HG03354 (cell line): ENCODE results near the gene B3GALT6.

Experiments
- ATAC-seq: cut with Tn5 transposase; IDR thresholded peaks from one replicate; pipeline ENCODE4 v1.9.1; 2021; ENCODE audit warnings: mild to moderate bottlenecking; ENCODE audit not compliant: unreplicated experiment, poor library complexity, severe bottlenecking

The B3GALT6 gene

DNA sequence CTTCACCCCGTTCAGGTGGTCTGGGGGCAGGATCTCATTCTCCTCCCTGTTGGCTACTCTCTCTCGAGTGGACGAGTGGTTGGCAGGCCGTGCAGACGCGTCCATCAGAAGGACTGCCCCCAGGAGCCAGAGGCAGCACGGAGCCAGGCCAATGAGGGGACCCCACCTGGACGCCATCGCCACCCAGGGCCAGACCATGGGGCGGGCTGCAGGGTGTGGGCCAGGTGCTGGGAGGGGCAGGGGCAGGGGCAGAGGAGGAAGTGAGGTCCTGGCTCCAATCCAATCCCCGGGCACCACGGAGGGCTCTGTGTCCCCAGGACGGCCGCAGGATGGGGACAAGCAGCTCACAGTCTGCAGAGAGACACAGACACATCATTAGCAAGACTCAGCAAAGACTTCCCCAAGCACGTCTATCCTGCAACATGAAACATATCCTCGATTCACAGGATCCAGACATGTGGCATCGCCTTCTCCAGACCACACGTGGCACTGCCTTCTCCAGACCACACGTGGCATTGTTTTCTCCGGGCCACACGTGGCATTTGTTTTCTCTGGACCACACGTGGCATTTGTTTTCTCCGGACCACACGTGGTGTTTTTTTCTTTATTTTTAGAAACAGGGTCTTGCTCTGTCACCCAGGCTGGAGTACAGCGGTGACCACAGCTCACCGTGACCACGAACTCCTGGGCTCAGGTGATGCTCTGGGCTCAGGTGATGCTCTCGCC is 3.3 kb upstream of the B3GALT6 start:
- no peak for ATAC-seq

GRCh38 chr1:1229770-1230169 is 2.3 kb upstream of the B3GALT6 start:
- ATAC-seq = no peak

- no peak for ATAC-seq
Observed at GRCh38 chr1:1230656-1231399, 1.2 kb upstream of the B3GALT6 start.

DNA sequence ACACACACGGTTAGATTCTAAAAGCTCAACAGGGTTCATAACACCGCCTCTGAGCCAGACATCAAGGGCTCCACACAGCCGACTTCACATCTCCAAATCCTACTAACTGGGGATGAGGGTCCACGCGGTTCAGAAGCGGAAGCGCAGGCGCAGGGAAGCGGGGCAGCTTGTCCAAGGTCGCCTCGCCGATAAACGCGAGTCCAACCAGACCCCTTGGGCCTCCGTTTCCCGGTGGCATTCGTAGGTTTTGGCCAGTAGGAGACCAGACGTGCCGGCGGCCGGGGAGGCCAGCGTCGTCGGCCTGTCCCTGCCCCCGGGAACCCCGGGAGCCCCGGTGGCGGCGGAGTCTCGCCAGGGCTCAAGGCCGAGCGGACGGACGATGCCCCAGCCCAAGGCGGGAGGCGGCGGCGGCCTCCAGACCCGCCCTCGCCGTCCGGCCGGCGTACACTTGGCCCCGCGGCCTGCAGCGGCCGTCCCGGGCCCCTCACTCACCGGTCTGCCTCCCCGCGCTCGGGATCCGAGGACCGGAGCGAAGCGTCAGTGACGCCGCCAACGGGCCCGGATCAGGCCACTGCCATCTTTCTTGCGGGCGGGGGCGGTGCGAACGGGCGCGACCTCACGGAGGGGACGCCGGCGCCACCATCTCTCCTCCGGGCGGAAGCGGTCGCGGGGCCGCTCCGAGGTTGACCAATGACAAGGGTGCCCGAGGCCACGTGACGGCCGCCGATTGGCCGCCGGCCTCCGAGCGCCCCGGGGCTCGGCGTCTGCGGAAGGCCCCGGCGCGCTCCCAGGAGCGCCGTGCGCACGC is 433 bp upstream of the B3GALT6 start, which contains the start of gene SDF4:
Gene SDF4, minus strand, starts transcription at position 602 of the 808 bp plus-strand sequence. CDS start 3,229 bp downstream, outside the sequence.
- peak; percentile 93 for ATAC-seq

DNA sequence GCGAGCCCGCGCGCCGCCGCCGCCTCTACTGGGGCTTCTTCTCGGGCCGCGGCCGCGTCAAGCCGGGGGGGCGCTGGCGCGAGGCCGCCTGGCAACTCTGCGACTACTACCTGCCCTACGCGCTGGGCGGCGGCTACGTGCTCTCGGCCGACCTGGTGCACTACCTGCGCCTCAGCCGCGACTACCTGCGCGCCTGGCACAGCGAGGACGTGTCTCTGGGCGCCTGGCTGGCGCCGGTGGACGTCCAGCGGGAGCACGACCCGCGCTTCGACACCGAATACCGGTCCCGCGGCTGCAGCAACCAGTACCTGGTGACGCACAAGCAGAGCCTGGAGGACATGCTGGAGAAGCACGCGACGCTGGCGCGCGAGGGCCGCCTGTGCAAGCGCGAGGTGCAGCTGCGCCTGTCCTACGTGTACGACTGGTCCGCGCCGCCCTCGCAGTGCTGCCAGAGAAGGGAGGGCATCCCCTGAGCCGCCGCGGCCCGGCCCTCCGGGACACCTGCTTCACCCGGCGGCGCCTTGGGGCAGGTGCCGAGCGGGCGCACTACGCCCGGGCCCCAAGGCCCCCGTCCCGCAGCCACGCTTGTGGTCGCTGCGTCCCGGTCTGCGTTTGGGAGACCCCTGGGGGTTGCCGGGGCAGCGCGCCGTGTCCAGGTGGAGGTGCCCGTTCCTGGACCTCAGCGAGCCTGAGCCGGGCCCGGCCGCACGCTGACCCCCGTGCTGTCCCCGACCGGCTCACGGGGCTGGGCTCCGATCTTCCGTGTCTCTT is 944 bp downstream of the B3GALT6 start:
- no peak for ATAC-seq

DNA sequence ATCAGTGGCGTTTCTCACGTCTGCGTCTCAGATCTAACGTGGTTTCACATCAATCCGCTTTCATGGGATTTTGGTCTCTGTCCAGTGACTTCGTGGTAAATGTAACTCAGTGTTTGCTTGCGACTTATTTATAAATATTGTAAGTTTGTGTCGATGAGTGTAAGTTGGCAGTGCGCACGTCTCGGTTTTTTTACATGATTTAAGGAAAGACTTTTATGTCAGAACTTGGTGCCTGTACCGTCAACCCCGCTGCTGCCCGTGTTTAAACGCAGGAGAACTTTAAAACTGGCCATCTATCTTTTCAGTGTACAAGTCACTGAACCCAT is 1.5 kb downstream of the B3GALT6 start:
- ATAC-seq = no peak

- no peak for ATAC-seq
Observed at GRCh38 chr1:1234180-1234808, 2.3 kb downstream of the B3GALT6 start.

DNA sequence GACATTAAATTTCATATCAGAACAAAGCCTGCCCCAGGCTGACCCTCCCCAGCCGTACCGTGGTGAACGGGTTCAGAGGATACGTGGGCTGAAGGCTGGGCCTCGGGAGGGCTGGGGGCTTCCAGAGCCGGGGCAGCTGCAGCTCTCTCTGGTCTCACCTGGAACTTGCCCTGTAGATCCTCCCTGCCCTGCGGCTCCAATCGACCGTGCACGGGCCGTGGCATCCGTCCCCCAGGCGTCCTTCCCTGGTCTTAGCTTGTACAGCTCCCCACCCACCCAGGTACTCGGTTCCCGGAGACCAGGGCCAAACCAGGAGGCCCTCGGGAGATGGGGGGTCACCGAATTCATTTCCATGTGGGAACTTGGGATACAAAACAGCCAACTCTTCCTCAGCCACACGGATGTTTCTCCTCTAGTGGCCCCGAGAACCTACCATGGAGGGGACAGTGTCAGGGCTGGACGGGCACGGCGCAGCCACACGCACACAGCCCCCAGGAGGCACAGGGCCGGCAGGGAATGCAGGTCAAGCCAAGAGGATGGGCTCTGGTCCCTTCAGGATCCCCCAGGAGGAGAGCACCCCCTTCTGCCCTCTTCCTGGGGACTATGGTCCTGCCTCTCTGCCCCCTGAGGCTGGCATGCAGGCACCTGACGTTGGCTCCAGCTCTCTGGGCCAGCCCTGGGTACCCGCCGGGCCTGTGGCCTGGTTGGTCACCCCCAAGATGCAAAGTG is 3.1 kb downstream of the B3GALT6 start:
- no peak for ATAC-seq

DNA sequence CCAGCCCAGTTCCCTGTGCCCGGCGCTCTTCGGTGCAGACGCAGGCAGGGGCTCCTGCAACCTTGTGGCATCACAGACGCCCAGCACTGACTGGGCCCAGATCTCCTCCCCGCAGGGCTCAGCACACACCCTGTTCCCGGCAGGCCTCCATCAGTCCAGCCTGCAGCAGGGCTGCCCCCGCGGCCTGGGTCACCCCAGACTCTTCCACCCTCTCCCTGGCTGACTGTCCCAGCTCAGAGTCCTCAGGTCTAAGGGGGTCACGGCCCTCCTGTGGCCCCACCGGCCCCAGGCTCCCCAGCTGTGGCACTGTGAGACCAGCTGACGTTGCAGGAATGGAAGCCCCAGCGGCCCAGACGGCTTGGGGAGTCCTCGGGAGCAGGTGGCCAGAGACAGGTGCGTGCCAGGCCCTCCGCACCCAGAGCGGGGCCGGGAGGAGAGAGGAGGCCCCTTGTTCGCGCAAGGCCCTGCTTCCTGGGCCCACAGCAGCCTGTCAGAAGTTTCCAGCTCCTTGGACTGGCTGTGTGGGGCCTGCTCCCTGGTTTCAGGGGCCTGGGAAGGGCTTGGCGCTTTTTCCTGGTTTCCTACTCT is 4.2 kb downstream of the B3GALT6 start:
- ATAC-seq = no peak

GRCh38 chr1:1236945-1237873 is 5.2 kb downstream of the B3GALT6 start:
- ATAC-seq = no peak

DNA sequence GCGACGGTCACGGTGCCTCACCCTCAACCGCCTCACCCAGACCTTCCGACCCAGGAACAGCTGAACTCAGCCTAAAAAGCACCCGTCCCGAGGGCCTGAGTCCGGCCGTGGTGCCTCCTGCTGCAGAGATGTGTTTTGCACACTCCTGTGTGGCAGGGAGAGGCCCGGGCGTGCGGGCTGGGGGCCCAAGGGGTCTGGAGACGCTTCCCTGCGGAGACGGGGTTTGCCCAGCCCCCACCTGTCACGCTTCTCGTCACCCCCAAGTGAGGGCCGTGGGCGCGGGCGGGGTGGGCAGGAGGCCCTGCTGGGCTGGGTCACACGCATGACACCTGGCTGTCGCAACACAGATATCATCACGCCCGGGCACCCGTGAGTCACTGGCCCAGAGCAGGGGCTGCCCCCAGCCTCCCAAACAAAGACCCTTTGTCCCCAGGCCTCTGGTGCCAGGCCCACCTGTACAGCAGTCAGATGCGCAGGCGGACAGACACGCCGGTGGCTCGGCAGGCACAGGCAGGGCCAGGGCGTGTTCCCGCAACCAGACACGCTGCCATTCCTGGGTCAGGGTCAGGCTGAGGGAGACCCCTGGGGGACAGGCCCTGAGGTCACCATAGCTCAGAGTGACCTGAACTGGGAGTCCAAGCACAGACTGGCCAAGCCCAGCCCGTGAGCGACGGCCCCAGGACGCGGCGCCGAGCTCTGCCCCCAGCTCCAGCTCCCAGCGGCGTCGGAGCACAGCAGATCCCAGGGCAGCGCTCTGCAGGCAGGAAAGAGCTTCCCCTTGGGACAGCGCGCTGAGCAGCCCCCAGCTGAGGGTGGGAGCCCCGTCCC is 6.1 kb downstream of the B3GALT6 start:
- ATAC-seq = no peak

DNA sequence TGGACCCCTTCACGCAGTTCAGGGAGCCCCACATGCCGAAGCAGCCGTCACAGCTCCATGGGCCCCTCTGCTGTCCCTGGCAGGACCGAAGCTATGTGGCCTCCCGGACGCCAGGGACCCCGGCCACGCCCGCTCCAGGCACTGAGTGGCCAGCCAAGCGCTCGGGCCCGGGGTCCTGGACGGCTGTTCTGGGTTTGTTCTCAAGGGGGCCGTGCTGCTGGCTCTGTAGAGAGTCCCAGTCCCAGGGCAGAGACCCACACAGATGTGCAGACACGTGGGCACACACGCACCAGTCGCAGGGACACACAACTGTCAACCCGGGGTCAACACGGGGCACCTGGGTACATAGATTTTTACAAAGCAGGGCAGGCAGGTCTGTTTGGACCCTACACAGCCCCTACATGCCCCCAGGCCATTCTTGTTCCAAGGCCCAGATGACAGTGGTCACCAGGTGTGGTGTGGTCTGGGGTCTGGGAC is 6.7 kb downstream of the B3GALT6 start:
- no peak for ATAC-seq

GRCh38 chr1:1239227-1239613 is 7.2 kb downstream of the B3GALT6 start:
- no peak for ATAC-seq

GRCh38 chr1:1239614-1240347 is 7.7 kb downstream of the B3GALT6 start:
- no peak for ATAC-seq

DNA sequence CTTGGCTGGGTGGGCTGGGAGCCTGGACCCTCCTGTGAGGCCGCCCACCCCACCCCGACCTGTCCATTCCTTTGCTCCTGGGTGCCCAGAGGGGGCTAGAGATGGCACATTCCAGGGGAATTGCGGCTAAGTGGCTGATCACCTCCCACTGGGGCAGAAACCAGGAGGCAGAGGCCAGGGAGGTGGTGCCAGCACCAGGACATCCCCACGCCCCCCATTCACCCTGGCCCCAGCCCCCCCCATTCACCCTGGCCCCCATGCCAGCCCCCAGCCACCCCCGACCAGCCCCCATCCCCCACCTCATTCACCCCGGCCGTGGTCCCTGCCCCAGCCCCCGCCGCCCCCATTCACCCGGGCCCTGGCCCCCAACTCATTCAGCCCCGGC is 8.3 kb downstream of the B3GALT6 start:
- no peak for ATAC-seq
